Upper lobe of right lung (tissue), 1 donor: ENCODE results near the gene CFAP299. TPM values are rescaled to one million over a fixed set of nuclear protein-coding genes. Genes with fewer than 3 reads are reported as not detected.
A peak's percentile ranks its signal among the peaks of the same experiment; 100 is the strongest.

Experiments used
- ATAC-seq: fragments of 200-7000 bp; cut with Tn5 transposase; one replicate; pipeline ENCODE4 v1.9.1; 2020; ENCODE audit warnings: mild to moderate bottlenecking, moderate library complexity
- DNase-seq: peaks from one replicate; pipeline ENCODE4 v3.0.0-alpha.2; 2020
- H3K27ac ChIP-seq: fragments of 200-600 bp; one replicate; pipeline ENCODE4 v1.8.0; 2022
- H3K27me3 ChIP-seq: fragments of 200-600 bp; one replicate; pipeline ENCODE4 v1.8.0; 2022; ENCODE audit warnings: mild to moderate bottlenecking
- H3K36me3 ChIP-seq: fragments of 200-600 bp; one replicate; pipeline ENCODE4 v1.8.0; 2022
- H3K4me1 ChIP-seq: fragments of 200-600 bp; one replicate; pipeline ENCODE4 v1.8.0; 2022
- H3K4me3 ChIP-seq: fragments of 200-600 bp; one replicate; pipeline ENCODE4 v1.8.0; 2022; ENCODE audit warnings: mild to moderate bottlenecking
- H3K9me3 ChIP-seq: fragments of 200-600 bp; one replicate; pipeline ENCODE4 v1.8.0; 2022
- CTCF ChIP-seq: fragments of 200-600 bp; IDR thresholded peaks from one replicate; pipeline ENCODE4 v1.8.0; 2022; ENCODE audit warnings: antibody characterized with exemption
- intact Hi-C: fragments of 100-400 bp; cut with DNase I; formaldehyde crosslinking; loops from one replicate; pipeline ENCODE4 v1.11.0; 2022
- total RNA-seq: library from RNA; stranded (reverse); fragmentation: NEBNext Ultra II Directional; extraction: Animal tissue kit (Norgen Biotek cat#: 25700); gene quantifications from one replicate; pipeline ENCODE4 v1.2.1, GENCODE V29; 2021
- donor health status: DM: no; HTN: yes; CAD: no; lungs with severe emphysema.

The CFAP299 gene
- total RNA-seq, 1 donor from 2014 or later = not detected

GRCh38 chr4:80811406-80811805, 475.9 kb downstream of the CFAP299 start:
- H3K4me1 ChIP-seq = no peaks in the 10 kb centered on the region
- DNase-seq (no peak), ATAC-seq (no peak)
- H3K9me3 ChIP-seq = no peaks in the 10 kb centered on the region
- intact Hi-C loops = no loop called here
- H3K36me3 ChIP-seq = no peaks in the 10 kb centered on the region
- no peak overlapping the region for H3K4me3 ChIP-seq
- no peak for TF ChIP-seq CTCF
- H3K27ac ChIP-seq = no peak overlapping the region
- H3K27me3 ChIP-seq = no peaks in the 10 kb centered on the region

GRCh38 chr4:80812145-80812544, 476.6 kb downstream of the CFAP299 start:
- no peak overlapping the region for H3K4me3 ChIP-seq
- DNase-seq (no peak), ATAC-seq (peak; percentile 58)
- no peaks in the 10 kb centered on the region for H3K27me3 ChIP-seq
- no peaks in the 10 kb centered on the region for H3K36me3 ChIP-seq
- intact Hi-C loops = no loop called here
- no peaks in the 10 kb centered on the region for H3K4me1 ChIP-seq
- no peak for TF ChIP-seq CTCF
- H3K27ac ChIP-seq = no peak overlapping the region
- no peaks in the 10 kb centered on the region for H3K9me3 ChIP-seq

- DNase-seq = no peak
- Histone ChIP-seq H3K27me3 (no peaks in the 10 kb centered on the region), H3K36me3 (no peaks in the 10 kb centered on the region), H3K4me1 (no peaks in the 10 kb centered on the region), H3K27ac (no peak overlapping the region), H3K4me3 (no peak overlapping the region), H3K9me3 (no peaks in the 10 kb centered on the region)
- no peak for ATAC-seq
- TF ChIP-seq CTCF = no peak
- intact Hi-C loops = no loop called here
Measured at GRCh38 chr4:80814266-80814665, 478.7 kb downstream of the CFAP299 start.

- Histone ChIP-seq H3K27ac (no peak overlapping the region), H3K9me3 (no peaks in the 10 kb centered on the region), H3K36me3 (no peaks in the 10 kb centered on the region), H3K4me3 (no peak overlapping the region), H3K4me1 (no peaks in the 10 kb centered on the region), H3K27me3 (no peaks in the 10 kb centered on the region)
- ATAC-seq = no peak
- no peak for DNase-seq
- no peak for TF ChIP-seq CTCF
- intact Hi-C loops = no loop called here
Measured at GRCh38 chr4:80831383-80832361, 496.1 kb downstream of the CFAP299 start.

- intact Hi-C loops = no loop called here
- Histone ChIP-seq H3K4me3 (no peak overlapping the region), H3K27me3 (no peaks in the 10 kb centered on the region), H3K27ac (no peak overlapping the region), H3K36me3 (no peaks in the 10 kb centered on the region), H3K9me3 (no peaks in the 10 kb centered on the region), H3K4me1 (no peaks in the 10 kb centered on the region)
- DNase-seq (no peak), ATAC-seq (no peak)
- TF ChIP-seq CTCF = no peak
Measured at GRCh38 chr4:80839281-80839680, 503.8 kb downstream of the CFAP299 start.
